ENCODE data around the gene ODF4.

- no peak for TF ChIP-seq CTCF (IDR thresholded peaks at IDR 0.05)
- no peak for TF ChIP-seq POLR2A (IDR thresholded peaks at IDR 0.05)
Observed at GRCh38 chr17:8357910-8358309, 18.3 kb downstream of the ODF4 start.

Measured in adrenal gland (tissue), 5 donors.